T47D (cell line): ENCODE results near the gene ZBTB8A.
"Not testable (repeated sequence)": the region's sequence is repeated elsewhere in the genome, so short reads cannot be mapped to it uniquely, and the experiment has no call there.

Source experiments
- DNase-seq, 2 experiments: peaks; one replicate each; pipeline versions ENCODE4 v3.0.0 to v3.0.0-alpha.2; 2011 to 2012; ENCODE audit warnings: low read depth in 1 of 2, low spot score in 1 of 2
- JUND ChIP-seq: IDR thresholded peaks from 2 replicates; pipeline ENCODE4 v1.6.1; 2012; ENCODE audit warnings: low read depth
- in situ Hi-C: cut with HindIII; loops from 2 replicates; pipeline ENCODE4 v1.10.0; 2016; ENCODE audit warnings: low sequenced_read_pairs, low pct_unique_long_range_greater_than_20kb

The ZBTB8A gene

GRCh38 chr1:32509939-32510338, 29.3 kb upstream of the ZBTB8A start:
- DNase-seq = no peak
- in situ Hi-C loops = no loop called here
- TF ChIP-seq JUND = no peak

- no peak for DNase-seq
- in situ Hi-C loops = no loop called here
- TF ChIP-seq JUND = no peak
These were observed 22.8 kb upstream of the ZBTB8A start for GRCh38 chr1:32516402-32516801.

GRCh38 chr1:32518976-32519375, 20.3 kb upstream of the ZBTB8A start:
- TF ChIP-seq JUND = no peak
- DNase-seq = no peak
- in situ Hi-C loops = no loop called here

GRCh38 chr1:32521165-32521564, 18.1 kb upstream of the ZBTB8A start:
- in situ Hi-C loops = no loop called here
- no peak for TF ChIP-seq JUND
- DNase-seq = peak in 1 of 2 experiments; percentile 45

- TF ChIP-seq JUND = no peak
- in situ Hi-C loops = no loop called here
- DNase-seq = no peak
These were observed 14.2 kb upstream of the ZBTB8A start for GRCh38 chr1:32525053-32525452.

GRCh38 chr1:32525661-32526444, 13.4 kb upstream of the ZBTB8A start:
- no peak for DNase-seq
- in situ Hi-C loops = no loop called here
- no peak for TF ChIP-seq JUND

GRCh38 chr1:32528550-32528949, 10.7 kb upstream of the ZBTB8A start:
- DNase-seq, in situ Hi-C loops: not testable (repeated sequence)

GRCh38 chr1:32533792-32534327, 5.4 kb upstream of the ZBTB8A start:
- TF ChIP-seq JUND = no peak
- in situ Hi-C loops = no loop called here
- DNase-seq = no peak

GRCh38 chr1:32536117-32536516, 3.1 kb upstream of the ZBTB8A start:
- no peak for DNase-seq
- no peak for TF ChIP-seq JUND
- in situ Hi-C loops = no loop called here

- no peak for TF ChIP-seq JUND
- in situ Hi-C loops = no loop called here
- DNase-seq = no peak
These were observed 2.5 kb upstream of the ZBTB8A start for GRCh38 chr1:32536764-32537163.

- DNase-seq = peak; percentile 34 to 41
- in situ Hi-C loops = no loop called here
- TF ChIP-seq JUND = no peak
These were observed 651 bp downstream of the ZBTB8A start for GRCh38 chr1:32539584-32540571.

GRCh38 chr1:32540605-32541004, 1.4 kb downstream of the ZBTB8A start:
- in situ Hi-C loops = no loop called here
- no peak for DNase-seq
- TF ChIP-seq JUND = no peak
